ENCODE data around the gene SLC35F4.
"Not testable (repeated sequence)": the region's sequence is repeated elsewhere in the genome, so short reads cannot be mapped to it uniquely, and the experiment has no call there.

Gene SLC35F4

DNA sequence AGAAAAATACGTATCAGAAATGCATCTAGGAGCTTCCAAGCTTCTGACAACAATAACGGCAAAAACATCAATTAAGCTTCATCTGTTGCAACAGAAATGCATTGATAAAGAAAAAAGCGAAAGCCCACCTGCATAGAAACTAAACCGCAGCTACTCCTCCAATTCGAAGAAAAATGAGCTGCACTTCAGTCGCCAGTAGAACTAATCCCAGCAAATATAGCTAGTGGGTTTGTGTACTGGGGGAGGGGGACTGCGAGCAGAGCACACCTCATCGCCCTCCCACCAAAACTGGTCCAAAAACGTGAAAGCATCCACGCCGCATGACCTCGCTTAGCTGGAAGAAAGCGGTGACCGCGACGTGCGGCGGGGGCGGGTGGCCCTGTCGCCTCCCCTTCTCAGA, 1.2 kb downstream of the SLC35F4 start:
- no peaks in the 10 kb centered on the region for H3K36me3 ChIP-seq
- H3K4me1 ChIP-seq (ENCODE audit: control insufficient read depth in 1 of 2, insufficient read depth in 1 of 2, low read depth in 1 of 2, low read length in 1 of 2): no peaks in the 10 kb centered on the region
- H3K27ac ChIP-seq: no peak overlapping the region
- peaks cover 63% of the 10 kb centered on the region for H3K27me3 ChIP-seq
- TF ChIP-seq, protein P1, sequence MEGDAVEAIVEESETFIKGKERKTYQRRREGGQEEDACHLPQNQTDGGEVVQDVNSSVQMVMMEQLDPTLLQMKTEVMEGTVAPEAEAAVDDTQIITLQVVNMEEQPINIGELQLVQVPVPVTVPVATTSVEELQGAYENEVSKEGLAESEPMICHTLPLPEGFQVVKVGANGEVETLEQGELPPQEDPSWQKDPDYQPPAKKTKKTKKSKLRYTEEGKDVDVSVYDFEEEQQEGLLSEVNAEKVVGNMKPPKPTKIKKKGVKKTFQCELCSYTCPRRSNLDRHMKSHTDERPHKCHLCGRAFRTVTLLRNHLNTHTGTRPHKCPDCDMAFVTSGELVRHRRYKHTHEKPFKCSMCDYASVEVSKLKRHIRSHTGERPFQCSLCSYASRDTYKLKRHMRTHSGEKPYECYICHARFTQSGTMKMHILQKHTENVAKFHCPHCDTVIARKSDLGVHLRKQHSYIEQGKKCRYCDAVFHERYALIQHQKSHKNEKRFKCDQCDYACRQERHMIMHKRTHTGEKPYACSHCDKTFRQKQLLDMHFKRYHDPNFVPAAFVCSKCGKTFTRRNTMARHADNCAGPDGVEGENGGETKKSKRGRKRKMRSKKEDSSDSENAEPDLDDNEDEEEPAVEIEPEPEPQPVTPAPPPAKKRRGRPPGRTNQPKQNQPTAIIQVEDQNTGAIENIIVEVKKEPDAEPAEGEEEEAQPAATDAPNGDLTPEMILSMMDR (IDR thresholded peaks at IDR 0.05): no peak
- H3K4me3 ChIP-seq (ENCODE audit: low read depth in 1 of 2, low read length in 1 of 2): no peak overlapping the region
- H3K9me3 ChIP-seq: no peaks in the 10 kb centered on the region

DNA sequence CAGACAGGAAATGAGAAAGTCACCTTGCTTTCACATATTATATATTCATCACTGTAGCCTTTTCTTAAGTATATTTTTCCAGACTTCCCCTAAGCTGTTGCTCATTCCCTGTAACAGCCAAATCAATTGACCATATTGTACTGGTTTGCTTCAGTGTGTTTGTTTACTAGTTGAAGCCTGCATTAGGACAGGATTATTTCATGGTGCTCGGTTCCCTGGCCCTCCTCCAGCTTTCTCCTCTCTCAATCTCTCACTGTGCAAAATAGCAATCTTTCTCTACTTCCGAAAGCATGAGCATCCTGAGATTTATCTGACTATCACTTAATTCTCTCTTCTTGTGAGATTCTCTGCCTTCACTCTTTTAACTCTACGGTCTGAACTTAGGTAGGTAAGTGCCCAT, 2.4 kb downstream of the SLC35F4 start:
- Histone ChIP-seq H3K4me1 (ENCODE audit: control insufficient read depth in 1 of 2, insufficient read depth in 1 of 2, low read depth in 1 of 2, low read length in 1 of 2) (no peaks in the 10 kb centered on the region), H3K36me3 (no peaks in the 10 kb centered on the region), H3K4me3 (ENCODE audit: low read depth in 1 of 2, low read length in 1 of 2) (no peak overlapping the region), H3K27me3 (peaks cover 59% of the 10 kb centered on the region), H3K9me3 (no peaks in the 10 kb centered on the region), H3K27ac (no peak overlapping the region)
- TF ChIP-seq, protein P1 (IDR thresholded peaks at IDR 0.05): no peak

DNA sequence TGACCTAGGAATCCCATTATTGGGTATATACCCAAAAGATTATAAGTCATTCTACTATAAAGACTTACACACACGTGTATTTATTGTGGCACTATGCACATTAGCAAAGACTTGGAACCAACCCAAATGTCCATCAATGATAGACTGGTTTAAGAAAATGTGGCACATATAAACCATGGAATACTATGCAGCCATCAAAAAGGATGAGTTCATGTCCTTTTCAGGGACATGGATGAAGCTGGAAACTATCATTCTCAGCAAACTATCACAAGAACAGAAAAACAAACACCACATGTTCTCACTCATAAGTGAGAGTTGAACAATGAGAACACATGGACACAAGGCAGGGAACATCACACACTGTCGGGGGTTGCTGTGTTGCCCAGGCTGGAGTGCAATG, 10.2 kb downstream of the SLC35F4 start:
- not testable (repeated sequence) for H3K36me3 ChIP-seq; H3K27me3 ChIP-seq; H3K4me1 ChIP-seq (ENCODE audit: control insufficient read depth in 1 of 2, insufficient read depth in 1 of 2, low read depth in 1 of 2, low read length in 1 of 2); H3K9me3 ChIP-seq; H3K27ac ChIP-seq; H3K4me3 ChIP-seq (ENCODE audit: low read depth in 1 of 2, low read length in 1 of 2)

DNA sequence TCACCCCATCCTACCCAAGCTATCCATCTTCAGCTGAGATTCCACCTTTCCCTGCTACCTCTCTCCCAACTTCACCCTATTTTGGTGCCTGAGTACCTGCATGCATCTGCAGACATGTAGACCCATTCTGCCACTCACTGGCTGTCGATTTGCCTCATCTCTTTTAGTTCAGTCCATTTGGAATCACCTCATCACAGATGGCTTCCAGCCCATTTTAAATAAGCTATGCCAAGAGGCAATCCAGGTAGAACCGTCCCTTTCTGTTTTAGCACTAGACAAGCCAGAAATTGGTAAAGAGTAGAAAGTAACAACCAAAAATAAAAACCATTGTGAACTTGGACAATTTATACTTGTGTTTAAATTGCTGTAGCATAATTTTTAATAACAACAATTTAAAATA, 11.3 kb downstream of the SLC35F4 start:
- Histone ChIP-seq H3K4me1 (ENCODE audit: control insufficient read depth in 1 of 2, insufficient read depth in 1 of 2, low read depth in 1 of 2, low read length in 1 of 2) (no peaks in the 10 kb centered on the region), H3K36me3 (no peaks in the 10 kb centered on the region), H3K27me3 (no peaks in the 10 kb centered on the region), H3K27ac (no peak overlapping the region), H3K4me3 (ENCODE audit: low read depth in 1 of 2, low read length in 1 of 2) (no peak overlapping the region), H3K9me3 (no peaks in the 10 kb centered on the region)
- TF ChIP-seq, protein P1 (IDR thresholded peaks at IDR 0.05): no peak

DNA sequence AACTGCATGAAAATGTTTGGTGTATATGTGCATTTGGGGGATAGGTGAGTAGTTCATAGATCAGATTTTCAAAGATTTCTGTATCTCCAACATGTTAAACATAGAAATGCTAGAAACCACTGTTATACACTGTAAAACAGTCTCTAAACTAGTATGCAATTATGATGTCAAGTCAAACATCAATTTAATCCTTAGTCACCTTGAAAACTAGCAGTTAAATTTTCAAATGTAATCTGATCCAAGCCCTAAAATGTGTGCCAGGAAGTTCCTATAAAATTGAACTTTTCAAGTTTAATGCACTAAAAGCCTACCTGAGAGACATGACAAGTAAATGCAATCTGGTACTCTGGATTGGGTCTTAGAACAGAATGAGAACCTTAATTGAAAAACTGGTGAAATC, 14.5 kb downstream of the SLC35F4 start:
- no peaks in the 10 kb centered on the region for H3K27me3 ChIP-seq
- H3K9me3 ChIP-seq: no peaks in the 10 kb centered on the region
- TF ChIP-seq, protein P1 (IDR thresholded peaks at IDR 0.05): no peak
- no peak overlapping the region for H3K27ac ChIP-seq
- no peaks in the 10 kb centered on the region for H3K4me1 ChIP-seq (ENCODE audit: control insufficient read depth in 1 of 2, insufficient read depth in 1 of 2, low read depth in 1 of 2, low read length in 1 of 2)
- H3K36me3 ChIP-seq: no peaks in the 10 kb centered on the region
- no peak overlapping the region for H3K4me3 ChIP-seq (ENCODE audit: low read depth in 1 of 2, low read length in 1 of 2)

DNA sequence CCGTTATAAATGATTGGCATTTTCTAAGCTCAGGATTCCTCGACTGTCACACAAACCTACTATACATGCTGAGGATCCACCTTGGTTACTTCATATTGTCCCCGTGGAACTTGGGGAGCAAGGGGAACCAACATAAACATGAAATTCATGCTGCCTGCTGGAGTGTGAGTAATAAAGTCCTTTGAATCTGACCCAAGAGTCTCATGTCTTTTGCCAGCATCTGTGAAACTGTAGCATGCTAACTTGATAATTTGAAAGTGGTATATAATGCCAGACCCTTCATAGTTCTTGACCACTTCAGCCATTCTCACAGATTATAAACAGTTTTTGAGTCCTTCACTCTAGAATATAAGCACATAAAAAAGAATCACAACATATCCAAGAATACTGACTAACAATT, 17.1 kb downstream of the SLC35F4 start:
- no peak overlapping the region for H3K27ac ChIP-seq
- H3K4me1 ChIP-seq (ENCODE audit: control insufficient read depth in 1 of 2, insufficient read depth in 1 of 2, low read depth in 1 of 2, low read length in 1 of 2): no peaks in the 10 kb centered on the region
- no peaks in the 10 kb centered on the region for H3K9me3 ChIP-seq
- H3K27me3 ChIP-seq: no peaks in the 10 kb centered on the region
- H3K36me3 ChIP-seq: no peaks in the 10 kb centered on the region
- H3K4me3 ChIP-seq (ENCODE audit: low read depth in 1 of 2, low read length in 1 of 2): no peak overlapping the region
- TF ChIP-seq, protein P1 (IDR thresholded peaks at IDR 0.05): no peak

Measured in neutrophil (primary cell).